HG03460 (cell line): Measurements from ENCODE around the gene PCNT.

Source experiments
- ATAC-seq: cut with Tn5 transposase; IDR thresholded peaks from one replicate; pipeline ENCODE4 v1.9.1; 2021; ENCODE audit not compliant: unreplicated experiment

The PCNT gene

DNA sequence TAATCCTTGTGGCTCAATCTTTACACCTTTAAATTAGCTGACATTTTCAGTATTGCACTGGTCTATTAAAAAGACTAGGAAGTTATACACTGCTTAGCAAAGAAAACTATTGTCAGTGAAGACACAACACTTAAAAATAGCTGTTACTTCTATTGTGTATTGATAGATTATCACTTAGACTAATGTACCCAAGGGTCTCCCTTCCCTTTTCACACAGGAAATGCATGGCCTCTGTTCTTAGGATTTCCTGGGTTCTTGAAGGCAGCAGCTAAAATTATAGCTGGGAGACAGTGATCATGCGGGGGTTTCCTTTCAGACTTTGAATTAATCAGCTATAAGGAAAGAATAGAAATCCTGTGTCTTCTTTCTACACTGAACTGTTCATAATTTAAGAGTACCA is 147.6 kb downstream of the PCNT start:
- no peak for ATAC-seq

DNA sequence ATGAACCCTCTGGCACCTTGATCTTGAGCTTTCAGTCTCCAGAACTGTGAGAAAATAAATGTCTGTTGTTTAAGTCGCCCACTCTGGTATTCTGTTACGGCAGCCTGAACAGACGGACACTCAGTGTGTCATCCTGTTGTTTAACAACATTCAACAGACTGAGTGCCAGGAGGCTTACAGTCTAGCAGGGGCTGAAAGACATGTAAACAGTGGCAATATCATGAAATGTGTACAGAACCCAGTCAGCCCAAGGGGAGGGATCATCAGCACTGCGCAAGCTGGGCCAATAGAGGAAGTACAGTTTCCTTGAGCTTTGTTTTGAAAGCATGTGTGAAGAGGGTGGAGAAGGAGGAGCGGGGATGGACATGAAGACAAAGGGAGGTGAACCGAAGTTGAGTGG is 148.3 kb downstream of the PCNT start:
- no peak for ATAC-seq

DNA sequence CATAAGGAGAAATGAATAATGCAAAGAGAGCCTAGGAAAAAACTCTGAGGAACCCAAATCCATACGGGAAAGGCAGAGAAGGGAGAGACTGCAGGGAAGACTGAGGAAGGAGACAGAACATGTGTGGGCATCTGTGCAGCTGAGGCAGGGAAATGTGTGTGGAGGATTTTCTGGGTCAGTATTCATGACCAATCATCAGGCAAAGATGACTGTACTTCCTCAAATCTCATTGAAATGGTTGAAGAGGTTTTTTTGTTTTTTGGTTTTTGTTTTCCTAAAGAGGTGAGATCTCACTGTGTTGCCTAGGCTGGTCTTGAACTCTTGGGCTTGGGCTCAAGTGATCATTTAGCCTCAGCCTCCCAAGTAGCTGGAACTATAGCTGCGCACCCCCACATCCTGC is 150.4 kb downstream of the PCNT start:
- no peak for ATAC-seq

DNA sequence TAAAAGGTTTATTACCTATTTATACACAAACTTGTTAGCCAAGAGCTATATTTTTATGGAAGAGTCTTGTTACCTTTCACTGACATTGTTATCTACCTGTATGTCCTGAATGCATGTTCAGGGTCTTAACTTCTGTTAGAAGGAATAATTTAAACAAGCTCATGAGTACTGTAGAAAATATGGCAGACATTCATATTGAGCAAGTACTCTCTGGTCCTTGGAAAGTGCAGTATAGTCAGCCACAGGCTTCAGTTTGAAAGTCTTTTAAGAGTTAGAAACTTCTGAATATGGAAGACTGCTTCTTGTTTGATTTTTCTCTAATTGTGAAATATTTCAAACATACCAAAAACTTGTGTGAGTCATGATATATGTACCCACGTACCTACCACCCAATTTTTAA is 151.3 kb downstream of the PCNT start:
- ATAC-seq: no peak

DNA sequence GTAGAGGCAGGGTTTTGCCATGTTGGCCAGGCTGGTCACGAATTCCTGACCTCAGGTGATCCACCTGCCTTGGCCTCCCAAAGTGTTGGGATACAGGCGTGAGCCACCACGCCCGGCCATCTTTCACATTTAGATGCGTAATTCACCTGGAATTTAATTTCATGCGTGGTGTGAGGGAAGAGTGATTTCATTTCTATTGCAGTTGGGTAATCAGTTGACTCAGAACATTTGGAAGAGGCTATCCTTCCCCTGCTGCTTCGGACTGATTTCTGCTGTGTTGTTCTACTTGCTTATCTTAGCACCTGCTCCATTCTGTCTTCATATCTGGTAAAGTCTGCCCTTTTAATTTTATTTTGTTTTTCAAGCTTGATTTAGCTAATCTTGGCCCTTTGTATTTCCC is 153.8 kb downstream of the PCNT start:
- no peak for ATAC-seq

DNA sequence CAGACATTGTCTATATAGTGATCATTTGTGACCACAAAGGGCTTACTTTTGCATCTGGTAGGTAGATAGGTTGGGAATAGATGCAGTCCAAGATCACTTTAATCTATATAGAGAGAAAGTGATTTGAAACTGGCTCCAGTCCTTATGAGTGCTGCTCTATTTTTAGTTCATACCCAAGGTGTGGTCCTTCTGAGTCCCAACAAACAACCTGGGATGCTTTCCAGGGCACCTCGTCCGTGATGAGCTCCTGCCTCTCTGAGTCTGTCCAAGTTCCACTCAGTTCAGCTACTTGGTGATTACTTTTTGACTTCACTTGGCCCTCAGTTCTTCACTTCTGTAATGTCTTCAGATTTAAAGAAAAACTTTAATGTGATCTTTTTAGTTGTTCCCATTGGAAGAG is 155.0 kb downstream of the PCNT start:
- no peak for ATAC-seq

DNA sequence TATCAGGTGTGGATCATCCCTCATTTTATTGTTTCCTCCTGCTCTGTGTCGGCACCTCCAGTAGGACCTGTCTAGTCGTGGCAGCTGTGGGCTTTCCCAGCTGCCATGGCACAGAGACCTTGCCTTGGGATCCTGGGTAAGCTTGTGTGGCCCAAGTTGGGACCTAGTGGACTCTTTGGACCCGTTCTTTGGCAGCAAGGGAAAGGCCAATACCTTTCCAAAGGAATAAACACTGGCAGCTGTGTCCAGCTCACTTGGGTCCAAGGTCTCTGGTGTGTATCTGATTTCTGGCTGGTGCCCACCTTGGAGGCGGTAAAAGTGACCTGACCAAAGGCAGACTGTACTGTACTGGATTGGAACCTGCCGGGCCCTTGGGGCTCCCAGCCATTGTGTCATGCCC is 156.5 kb downstream of the PCNT start:
- ATAC-seq: no peak

DNA sequence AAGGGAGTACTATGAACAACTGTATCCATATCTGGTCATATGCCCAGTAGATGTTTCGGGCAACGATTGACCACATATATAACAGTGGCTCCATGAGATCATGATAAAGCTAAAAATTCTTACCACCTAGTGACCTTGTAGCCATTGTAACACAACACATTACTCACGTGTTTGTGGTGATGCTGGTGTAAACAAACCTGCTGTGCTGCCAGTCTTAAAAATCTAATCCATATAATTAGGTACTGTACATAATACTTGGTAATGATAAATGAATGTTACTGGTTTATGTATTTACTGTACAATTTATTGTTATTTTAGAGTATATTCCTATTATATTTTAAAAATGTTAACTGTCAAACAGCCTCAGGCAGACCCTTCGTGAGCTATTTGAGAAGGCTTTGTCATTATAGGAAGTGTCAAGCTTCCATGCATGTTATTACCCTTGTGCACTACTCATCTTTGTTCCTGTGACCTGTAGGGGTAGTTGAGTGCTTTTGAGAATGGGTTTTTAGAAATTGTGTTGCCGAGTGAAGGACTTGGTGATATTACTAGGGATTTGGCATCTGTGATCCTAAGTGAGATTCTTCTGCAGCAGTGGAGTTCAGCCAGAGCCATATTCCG is 158.4 kb downstream of the PCNT start:
- no peak for ATAC-seq

DNA sequence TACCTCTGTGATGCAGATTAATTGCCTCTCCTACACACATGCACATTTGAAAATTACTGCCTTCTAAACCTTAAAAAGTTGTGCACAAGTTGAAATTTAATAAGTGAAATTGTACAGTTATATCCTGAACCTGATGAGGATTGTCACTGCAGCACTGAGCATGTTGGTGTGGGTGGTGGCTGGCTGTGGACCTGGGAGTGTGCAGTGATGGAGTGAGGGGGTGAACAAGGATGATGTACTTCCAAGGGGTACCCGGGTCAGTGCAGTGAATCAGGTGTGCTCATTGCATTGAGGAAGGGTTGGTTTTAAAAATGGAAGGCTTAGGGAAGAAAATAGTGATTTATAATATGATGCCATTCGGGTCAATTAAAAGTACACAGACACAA is 158.9 kb downstream of the PCNT start:
- no peak for ATAC-seq

DNA sequence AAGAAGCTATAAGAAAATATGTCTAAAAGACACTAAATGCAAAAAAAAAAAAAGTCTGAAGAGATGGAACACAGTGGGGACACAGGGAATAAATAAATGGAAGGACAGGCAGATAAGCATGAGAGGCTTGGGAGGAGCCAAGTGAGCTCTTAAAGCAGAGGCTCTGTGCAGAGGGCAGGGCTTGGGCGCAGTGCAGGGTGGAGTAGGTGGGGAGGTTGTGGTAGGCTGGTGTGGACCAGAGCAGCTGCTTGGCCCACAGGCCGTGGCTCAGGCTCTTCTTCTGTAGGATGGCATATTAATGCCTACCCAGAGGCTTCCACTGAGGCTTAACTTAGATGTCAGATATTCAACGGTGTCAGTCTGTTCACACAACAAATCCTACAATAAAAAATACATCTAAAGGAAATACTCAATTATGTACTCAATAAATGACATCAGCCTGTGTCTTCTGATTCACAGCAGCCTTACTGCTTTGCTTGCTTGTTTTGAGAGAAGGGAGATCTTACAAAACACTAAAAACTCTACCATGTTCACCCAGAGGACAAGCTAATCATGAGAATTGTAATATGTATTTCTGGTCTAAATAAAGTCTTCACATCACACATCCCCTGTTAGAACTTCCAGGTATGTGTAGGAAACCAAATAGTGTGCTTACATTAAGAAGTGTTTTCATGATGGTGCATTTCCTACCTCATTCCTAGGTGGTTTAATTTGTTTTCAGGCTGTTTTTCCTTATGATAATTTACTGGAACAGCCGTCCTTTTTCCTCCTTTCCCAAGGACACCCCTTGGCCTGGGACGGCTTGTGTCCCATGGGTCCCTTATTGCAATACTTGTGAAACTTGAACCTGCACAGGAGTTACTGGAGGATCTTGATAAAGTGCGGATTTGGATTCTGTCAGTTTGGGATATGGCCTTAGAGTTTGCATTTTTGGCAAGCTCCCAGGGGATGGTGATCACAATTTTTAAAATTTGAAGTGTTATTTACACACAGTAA is 159.6 kb downstream of the PCNT start:
- no peak for ATAC-seq

DNA sequence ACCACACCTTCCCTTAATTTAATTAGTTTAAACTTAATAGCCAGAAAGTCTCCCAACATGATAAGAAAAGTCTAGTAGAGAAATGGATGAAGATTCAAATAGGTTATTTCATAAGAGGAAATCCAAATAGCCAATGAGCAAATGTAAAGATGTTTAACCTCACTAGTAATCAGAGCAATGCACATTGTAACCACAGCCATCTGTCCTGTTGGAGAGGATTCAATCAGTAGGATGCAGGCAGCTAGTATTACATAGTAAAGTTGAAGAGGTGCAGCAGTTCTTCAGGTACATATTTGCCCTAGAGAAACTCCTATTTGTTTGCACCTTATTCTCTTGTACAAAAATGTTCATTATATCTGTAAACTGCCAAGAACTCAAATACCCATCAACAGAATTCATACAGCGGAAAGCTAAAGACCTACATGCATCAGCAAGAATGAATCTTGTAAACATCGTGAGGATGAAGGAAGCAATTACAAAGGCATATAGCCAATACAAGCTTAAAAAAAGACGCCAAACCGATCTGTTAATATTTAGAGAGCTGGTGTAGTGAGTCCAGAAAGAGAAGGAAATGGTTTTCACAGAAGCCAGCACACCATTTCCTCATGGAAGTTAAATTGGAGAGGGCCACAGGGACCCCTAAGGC is 162.6 kb downstream of the PCNT start:
- no peak for ATAC-seq

DNA sequence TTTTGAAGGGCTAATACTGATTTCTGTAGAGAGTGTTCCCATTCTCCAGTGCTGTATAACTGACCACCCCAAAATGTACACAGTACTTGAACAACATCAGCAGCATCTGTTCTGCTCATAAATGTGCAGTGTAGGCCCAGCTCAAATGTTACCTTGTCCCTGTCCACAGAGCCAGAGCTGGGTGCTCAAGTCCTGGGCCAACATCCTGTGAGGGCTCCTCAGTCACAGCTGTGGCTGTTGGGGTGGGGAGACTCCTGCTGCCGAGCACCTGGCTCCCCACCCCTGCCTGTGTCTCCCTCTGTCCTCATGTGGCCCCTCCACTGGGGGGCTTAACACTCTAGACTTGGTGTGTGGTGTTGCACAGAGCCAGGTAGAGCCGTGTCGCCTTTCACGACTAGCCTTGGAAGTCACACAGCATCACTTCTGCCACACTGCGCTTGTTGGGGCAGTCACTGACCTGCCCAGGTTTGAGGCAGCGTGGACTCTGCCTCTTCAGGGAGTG is 165.3 kb downstream of the PCNT start:
- no peak for ATAC-seq

DNA sequence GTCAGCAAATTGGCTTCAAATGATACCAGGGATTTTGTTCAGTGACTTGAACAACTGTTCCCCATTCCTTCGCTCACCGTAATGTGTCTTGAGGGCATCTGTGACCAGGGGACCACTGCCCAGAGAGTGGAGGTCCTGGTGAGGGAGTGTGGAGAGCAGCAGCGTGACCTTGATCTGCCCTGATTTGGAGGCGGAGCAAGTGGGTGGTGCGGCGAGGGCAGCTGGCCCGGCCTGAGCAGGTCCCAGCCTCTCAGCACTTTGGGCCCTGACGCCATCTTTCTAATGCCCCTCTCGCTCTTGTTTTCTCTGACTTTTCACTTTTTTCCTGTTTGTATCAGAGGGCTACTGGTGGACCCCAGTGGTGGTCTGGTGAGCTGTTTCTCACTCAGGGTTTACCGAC is 165.8 kb downstream of the PCNT start:
- no peak for ATAC-seq

DNA sequence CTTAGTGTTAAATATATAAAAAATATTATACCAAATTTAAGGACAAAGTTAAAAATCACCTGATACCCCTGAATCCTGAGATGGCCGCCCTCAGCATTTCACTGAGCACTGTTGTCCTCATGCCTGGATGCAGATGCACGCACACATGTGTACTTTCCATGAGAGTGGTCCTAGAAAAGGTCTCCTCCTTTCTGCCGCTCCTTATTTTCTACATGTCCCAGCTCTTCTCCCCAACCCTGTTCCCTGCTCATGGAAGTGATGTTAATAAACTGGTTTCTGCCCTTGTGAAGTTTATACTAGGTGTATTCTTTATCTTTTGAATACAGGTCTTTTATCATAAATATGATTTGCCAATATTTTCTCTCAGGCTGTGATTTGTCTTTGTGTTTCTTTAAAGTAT is 167.6 kb downstream of the PCNT start:
- no peak for ATAC-seq

DNA sequence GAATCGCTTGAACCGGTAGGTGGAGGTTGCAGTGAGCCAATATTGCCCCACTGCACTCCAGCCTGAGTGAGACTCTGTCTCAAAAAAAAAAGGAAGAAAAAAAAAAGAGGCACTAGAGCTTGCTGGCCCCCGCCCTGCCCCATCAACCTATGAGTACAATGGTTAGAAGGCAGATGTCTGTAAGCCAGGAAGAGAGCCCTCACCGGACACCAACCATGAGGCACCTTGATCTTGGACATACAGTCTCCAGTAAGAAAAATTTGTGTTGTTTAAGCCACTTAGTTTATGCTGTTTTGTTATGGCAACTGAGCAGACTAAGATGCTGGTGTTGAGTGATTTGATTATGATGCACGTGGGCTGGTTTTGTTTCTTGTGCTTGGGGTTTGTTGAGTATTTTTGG is 168.9 kb downstream of the PCNT start:
- ATAC-seq: no peak

DNA sequence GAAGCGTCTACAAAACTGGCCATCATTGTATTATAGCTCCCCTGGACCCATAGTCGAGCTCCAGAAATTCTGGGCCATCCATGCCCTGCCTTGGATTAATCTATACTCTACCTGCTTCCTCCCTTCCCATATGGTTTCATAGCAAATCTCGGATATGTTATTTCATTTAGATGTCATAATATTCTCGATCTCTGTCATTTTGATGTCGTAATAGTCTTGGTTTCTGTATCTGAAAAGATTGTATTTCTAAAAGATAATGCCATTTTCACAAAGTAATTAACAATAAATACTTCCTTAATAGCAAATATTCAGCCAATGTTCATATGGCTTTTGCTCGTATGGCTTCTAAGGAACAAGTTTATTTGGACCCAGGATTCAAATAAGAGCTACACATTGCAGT is 169.9 kb downstream of the PCNT start:
- no peak for ATAC-seq
